DLD1 (cell line): ENCODE data around the gene ACE.

Source experiments
- in situ Hi-C: cut with HindIII; loops from 2 replicates; pipeline ENCODE4 v1.10.0; 2017; ENCODE audit warnings: low sequenced_read_pairs

The ACE gene

DNA sequence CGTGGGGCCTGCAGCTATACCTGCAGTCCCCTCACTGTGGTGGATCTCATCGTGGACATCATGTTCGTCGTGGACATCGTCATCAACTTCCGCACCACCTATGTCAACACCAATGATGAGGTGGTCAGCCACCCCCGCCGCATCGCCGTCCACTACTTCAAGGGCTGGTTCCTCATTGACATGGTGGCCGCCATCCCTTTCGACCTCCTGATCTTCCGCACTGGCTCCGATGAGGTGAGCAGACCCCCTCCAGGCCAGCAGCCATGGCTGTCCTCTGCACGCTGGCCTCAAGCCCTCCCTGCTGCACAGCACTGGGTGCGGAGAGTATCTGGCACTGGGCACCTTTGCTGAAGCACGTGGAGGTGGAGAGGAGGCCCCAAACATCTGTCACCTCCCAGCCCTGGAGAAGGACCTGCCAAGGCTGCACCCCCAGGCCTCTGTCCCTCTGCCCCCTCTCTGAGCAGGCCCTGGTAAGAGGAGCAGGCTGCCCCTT lies 57.3 kb downstream of the ACE start:
- in situ Hi-C loops = no loop called here

GRCh38 chr17:63534816-63535455 lies 58.1 kb downstream of the ACE start:
- in situ Hi-C loops = no loop called here

DNA sequence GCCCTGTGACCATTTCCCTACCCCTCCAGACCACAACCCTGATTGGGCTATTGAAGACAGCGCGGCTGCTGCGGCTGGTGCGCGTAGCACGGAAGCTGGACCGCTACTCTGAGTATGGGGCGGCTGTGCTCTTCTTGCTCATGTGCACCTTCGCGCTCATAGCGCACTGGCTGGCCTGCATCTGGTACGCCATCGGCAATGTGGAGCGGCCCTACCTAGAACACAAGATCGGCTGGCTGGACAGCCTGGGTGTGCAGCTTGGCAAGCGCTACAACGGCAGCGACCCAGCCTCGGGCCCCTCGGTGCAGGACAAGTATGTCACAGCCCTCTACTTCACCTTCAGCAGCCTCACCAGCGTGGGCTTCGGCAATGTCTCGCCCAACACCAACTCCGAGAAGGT lies 58.8 kb downstream of the ACE start:
- in situ Hi-C loops = no loop called here

DNA sequence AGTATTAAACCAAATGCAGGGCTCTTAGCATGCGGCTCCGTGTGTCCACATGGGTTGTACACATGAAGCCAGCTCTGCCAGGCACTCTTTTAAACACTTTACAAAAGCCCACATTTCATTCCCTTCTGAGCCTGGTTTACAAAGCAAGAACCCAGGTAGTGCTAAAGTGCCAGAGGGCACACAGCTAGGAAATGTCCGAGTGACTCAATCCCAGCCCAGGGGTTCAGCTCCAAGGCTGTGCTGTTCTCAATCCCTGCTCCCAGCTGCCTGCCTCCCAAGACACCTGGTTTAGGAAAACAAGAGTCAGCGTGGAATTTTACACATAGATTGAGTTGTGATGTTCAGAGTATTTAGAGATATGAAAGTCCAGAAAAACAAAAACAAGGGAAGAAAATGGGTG lies 60.1 kb downstream of the ACE start:
- in situ Hi-C loops = no loop called here

DNA sequence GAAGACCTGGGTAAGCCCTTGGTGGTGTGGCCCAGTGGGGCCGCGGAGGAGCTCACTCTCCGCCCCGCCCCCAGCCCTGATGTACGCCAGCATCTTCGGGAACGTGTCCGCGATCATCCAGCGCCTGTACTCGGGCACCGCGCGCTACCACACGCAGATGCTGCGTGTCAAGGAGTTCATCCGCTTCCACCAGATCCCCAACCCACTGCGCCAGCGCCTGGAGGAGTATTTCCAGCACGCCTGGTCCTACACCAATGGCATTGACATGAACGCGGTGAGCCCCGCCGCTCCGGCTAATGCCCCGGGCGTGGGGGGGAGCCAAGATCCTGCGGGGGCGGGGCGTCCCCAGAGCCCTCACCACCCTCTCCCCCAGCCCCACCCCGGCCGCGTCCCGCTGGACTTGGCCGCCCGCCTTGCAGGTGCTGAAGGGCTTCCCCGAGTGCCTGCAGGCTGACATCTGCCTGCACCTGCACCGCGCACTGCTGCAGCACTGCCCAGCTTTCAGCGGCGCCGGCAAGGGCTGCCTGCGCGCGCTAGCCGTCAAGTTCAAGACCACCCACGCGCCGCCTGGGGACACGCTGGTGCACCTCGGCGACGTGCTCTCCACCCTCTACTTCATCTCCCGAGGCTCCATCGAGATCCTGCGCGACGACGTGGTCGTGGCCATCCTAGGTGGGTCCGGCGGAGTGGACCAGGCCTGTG lies 61.3 kb downstream of the ACE start:
- in situ Hi-C loops = no loop called here

- in situ Hi-C loops = no loop called here
Measured at GRCh38 chr17:63538693-63539595, 62.1 kb downstream of the ACE start.

- in situ Hi-C loops = loop anchor here (5.0 kb wide), 1 partner anchor 82 kb away; the partner anchor contains the start of gene MAP3K3
Measured at GRCh38 chr17:63540590-63540989, 63.7 kb downstream of the ACE start.

DNA sequence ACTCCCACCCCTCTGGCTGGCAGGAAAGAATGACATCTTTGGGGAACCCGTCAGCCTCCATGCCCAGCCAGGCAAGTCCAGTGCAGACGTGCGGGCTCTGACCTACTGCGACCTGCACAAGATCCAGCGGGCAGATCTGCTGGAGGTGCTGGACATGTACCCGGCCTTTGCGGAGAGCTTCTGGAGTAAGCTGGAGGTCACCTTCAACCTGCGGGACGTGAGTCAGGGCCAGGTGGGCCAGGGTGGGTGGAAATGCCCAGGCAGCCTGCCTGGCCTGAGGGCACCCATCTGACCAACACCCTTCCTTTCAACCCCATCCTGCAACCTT lies 65.3 kb downstream of the ACE start:
- in situ Hi-C loops = loop anchor here (5.0 kb wide), 1 partner anchor 80 kb away; the partner anchor contains the start of gene MAP3K3

DNA sequence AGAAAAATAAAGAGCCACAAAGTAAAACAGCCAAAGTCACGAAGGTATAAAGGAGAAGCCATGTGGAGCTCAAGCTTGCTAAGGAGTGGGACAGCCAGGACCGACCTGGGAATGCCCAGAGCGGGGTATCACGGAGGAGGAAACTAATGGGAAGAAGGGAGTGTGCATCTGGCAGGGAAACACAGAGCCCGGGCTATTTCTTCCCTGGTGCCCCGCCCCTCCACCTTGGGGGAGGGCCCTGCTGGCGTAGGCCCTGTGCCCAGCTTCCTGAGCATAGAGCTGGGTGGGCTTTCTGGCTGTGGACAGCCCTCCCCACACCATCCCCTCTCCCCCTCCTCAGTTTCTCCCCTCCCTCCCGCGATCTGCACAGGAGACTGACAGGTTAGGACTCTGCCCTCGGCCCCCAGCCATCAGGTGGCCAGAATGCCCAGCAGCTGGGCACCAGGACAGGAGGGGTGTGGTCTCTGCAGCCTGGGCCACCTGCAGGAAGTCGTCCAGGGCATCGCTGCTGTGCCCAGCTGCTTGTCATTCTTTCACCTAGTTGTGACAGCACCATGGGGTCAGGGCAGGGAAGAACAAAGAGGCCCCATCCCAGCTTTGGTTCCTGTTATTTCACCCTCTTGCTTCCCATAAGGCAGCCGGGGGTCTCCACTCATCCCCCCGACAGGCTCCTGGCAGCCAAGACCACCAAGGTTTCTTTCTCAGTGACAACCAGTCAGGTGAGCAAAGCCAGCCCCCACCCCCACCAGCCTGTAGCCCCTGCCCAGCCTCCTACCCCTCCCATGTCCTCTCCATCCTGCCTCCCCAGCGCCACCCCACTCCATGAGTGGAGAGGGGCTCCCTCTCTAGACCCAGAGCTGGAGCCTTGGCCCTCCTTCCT lies 66.3 kb downstream of the ACE start:
- in situ Hi-C loops = loop anchor here (5.0 kb wide), 1 partner anchor 79 kb away; the partner anchor contains the start of gene MAP3K3

DNA sequence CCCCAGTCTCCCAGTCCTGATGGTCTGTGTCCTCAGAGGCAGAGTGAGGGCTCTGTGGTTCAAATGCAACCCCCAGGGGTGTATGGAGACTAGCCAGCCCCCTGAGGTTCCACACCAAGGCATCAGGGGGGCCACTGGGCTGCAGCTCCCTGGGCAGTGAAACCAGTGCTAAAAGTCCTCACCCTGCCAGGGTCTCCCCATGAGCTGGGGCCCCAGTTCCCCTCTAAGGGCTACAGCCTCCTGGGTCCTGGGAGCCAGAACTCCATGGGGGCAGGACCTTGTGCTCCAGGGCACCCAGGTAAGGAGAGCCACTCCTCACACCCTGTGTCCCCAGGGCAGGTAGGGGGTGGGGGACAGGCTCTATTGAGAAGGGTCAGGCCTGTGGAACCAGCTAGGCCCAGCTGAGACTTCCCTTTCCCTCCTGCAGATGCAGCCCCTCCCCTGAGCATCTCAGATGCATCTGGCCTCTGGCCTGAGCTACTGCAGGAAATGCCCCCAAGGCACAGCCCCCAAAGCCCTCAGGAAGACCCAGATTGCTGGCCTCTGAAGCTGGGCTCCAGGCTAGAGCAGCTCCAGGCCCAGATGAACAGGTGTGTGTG lies 67.1 kb downstream of the ACE start:
- in situ Hi-C loops = loop anchor here (5.0 kb wide), 1 partner anchor 78 kb away; the partner anchor contains the start of gene MAP3K3

DNA sequence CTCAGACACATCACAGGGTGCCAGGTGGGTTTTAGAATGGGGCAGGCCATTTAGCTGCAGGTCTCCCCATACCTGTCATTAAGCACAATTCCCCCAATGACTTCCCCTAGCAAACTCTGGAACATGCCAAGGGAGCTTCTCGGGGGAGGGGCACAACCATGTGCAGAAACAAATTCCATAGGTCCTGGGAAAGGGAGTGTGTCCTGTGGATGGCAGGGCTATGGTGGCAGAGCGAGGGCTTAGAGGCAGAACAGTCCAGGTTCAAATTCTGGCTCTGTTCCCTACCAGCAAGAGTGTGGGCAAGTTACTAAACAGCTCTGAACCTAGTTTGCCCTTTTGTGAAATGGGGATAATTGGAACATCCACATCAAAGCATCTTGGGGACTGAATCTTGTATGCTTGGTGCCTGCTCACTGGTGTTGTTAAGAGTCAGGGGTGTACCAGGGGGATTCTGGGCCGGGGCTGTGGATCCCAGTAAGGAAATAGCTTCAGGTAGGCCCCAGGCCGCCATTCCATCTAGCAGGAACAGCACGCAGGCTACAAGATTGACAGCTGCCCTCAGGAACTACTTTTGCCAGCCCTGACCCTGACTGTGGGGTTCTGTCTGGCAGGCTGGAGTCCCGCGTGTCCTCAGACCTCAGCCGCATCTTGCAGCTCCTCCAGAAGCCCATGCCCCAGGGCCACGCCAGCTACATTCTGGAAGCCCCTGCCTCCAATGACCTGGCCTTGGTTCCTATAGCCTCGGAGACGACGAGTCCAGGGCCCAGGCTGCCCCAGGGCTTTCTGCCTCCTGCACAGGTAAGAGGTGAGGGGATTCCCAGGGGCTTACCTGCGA lies 67.8 kb downstream of the ACE start:
- in situ Hi-C loops = loop anchor here (5.0 kb wide), 1 partner anchor 78 kb away; the partner anchor contains the start of gene MAP3K3

DNA sequence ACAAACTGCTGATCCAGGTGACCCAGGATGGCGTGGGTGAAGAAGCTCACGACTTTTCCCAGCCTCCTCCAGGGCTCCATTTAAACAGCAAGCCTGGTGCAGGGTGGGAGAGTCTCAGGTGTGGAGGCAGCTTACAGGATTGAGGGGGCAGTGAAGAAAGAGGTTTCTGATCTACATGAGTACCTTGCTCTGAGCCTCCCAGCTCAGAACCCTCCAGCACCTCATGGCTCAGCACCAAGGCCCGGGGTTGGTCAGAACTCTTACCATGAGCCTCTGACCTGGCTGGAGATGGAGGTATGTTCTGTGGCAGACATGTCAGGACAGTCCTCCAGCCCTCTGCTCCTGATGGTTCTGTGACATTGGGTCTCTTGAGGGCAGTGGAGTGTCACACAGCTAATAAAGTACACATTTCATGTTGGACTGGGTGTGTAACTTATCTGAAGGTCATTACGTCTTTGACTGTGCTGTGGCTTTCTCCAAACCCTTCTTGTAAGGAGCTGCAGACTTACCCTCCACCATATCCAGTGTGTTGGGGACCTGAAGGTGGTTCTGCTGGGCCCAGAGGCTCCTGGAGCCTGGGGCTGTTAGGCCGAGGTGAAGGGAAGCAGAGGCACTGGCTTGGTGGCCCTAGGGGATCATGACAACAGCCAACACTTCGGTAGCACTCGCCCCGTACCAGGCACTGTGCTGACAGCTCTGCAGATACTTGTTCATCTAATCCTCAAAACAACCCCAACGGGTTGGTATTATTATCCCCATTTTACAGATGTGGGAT lies 69.6 kb downstream of the ACE start:
- in situ Hi-C loops = no loop called here

DNA sequence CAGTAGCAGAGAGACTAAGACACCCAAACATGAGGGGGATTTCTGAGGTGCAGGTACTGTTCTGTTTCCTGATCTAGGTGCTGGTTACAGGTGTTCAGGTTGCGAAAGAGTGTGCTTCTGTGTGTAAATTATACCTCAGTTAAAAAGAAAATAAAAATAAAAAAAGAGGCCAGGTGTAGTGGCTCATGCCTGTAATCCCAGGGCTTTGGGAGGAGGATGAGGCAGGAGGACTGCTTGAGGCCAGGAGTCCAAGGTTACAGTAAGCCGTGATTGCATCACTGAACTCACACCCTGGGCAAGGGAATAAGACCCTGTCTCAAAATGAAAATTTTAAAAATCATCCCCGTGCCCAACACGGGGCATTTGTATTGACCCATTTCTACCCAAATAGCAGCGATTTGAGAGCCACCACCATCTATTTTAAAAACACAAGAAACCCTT lies 70.2 kb downstream of the ACE start:
- in situ Hi-C loops = no loop called here
